BLaER1 treated with 17β-estradiol and CSF1 and Interleukin-3, amounts not matched to agents 10 nM and 100 nM (cell line): ENCODE data around the gene IQCF6.
"Not testable (repeated sequence)": the region's sequence is repeated elsewhere in the genome, so short reads cannot be mapped to it uniquely, and the experiment has no call there.

Source experiments
- H3K27ac ChIP-seq, 11 experiments: shearing (Covaris generic); formaldehyde crosslinking; 2 replicates each; pipeline ENCODE4 v1.8.1; 2022
- H3K27me3 ChIP-seq, 11 experiments: shearing (Covaris generic); formaldehyde crosslinking; 2 replicates each; pipeline ENCODE4 v1.8.1; 2022
- H3K36me3 ChIP-seq, 11 experiments: shearing (Covaris generic); formaldehyde crosslinking; 2 replicates each; pipeline ENCODE4 v1.8.1; 2022
- H3K4me1 ChIP-seq, 10 experiments: shearing (Covaris generic); formaldehyde crosslinking; 2 replicates each; pipeline ENCODE4 v1.8.1; 2022
- H3K4me2 ChIP-seq, 11 experiments: shearing (Covaris generic); formaldehyde crosslinking; 2 replicates each; pipeline ENCODE4 v1.8.1; 2022
- H3K4me3 ChIP-seq, 10 experiments: shearing (Covaris generic); formaldehyde crosslinking; 2 replicates each; pipeline ENCODE4 v1.8.1; 2022
- H3K9ac ChIP-seq, 11 experiments: shearing (Covaris generic); formaldehyde crosslinking; 2 replicates each; pipeline ENCODE4 v1.8.1; 2022
- H3K9me3 ChIP-seq, 11 experiments: shearing (Covaris generic); formaldehyde crosslinking; replicated peaks in 1 of 11; 2 replicates each; pipeline ENCODE4 v1.8.1; 2022
- H4K20me1 ChIP-seq, 11 experiments: shearing (Covaris generic); formaldehyde crosslinking; 2 replicates each; pipeline ENCODE4 v1.8.1; 2022
- Cebpa-rat ChIP-seq, 11 experiments: shearing (Covaris generic); IDR thresholded peaks; 2 replicates each; pipeline ENCODE4 v1.8.1; 2022

Gene IQCF6

DNA sequence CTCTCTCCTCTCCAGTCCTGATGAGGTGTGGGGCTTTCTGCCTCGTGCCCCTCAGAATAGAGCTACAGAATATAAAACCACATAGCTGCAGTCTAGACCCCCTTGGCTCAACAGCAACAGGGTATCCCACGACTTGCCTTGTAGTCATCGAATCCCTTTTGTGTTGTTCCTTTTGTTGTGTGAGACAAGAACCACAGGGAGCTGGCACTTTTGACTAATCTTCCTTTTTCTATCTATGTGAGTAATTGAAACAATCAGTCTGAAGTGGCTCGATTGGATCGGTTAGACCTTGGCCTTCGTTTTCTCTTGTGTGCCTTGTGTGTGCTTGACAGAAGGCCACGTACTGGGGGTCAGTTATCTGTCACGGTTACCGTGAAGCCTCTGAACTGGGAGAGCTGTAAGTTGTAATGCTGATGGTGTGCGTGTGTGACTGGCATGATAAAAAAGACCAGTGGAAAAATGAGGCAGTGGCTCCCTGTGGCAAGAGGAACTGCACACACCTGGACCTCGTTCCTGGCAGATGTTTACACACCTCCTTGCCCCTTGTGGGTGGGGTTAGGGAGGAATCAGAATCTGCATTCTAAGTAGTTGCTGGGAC is 23.2 kb upstream of the IQCF6 start:
- H3K27me3 ChIP-seq: no peaks in the 10 kb centered on the region
- H3K9ac ChIP-seq: no peak overlapping the region
- peaks cover 0 to 5% (median 0%) of the 10 kb centered on the region in 11 experiments; a peak in 3 of 22 replicates for H3K9me3 ChIP-seq
- no peak overlapping the region for H3K4me3 ChIP-seq
- H3K4me1 ChIP-seq: peaks cover 24 to 50% (median 39%) of the 10 kb centered on the region in 10 experiments
- no peak for TF ChIP-seq Cebpa-rat (IDR thresholded peaks at IDR 0.05)
- H3K27ac ChIP-seq: no peak overlapping the region
- H3K4me2 ChIP-seq: peak overlapping the region in 7 of 11 experiments; percentile 2 to 29 (median 23); a peak in 8 of 22 replicates
- no peaks in the 10 kb centered on the region for H4K20me1 ChIP-seq
- H3K36me3 ChIP-seq: no peaks in the 10 kb centered on the region

DNA sequence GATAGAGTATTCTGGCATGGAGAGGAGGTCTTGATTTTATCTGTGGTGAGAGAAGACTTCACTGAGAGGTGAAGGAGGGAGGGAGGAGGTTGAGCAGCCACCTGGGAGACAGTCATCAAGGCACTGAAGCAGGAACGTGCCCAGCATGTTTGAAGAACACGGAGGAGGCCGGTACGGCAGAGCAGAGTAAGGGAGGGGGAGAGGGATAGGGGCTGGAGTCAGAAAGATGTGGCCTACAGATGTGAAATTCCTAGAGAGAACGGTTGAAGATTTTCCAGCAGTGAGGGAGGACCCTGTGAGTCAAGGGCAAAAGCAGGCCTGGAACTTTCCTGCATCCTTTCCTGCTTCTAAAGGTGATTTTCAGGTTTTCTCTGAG is 21.7 kb upstream of the IQCF6 start:
- Histone ChIP-seq H3K27me3 (no peaks in the 10 kb centered on the region), H3K4me3 (no peak overlapping the region), H3K27ac (no peak overlapping the region), H3K9ac (no peak overlapping the region), H4K20me1 (no peaks in the 10 kb centered on the region), H3K9me3 (no peaks in the 10 kb centered on the region), H3K4me1 (peaks cover 36 to 62% (median 51%) of the 10 kb centered on the region in 10 experiments), H3K36me3 (no peaks in the 10 kb centered on the region), H3K4me2 (no peak overlapping the region)
- TF ChIP-seq Cebpa-rat (IDR thresholded peaks at IDR 0.05): no peak

DNA sequence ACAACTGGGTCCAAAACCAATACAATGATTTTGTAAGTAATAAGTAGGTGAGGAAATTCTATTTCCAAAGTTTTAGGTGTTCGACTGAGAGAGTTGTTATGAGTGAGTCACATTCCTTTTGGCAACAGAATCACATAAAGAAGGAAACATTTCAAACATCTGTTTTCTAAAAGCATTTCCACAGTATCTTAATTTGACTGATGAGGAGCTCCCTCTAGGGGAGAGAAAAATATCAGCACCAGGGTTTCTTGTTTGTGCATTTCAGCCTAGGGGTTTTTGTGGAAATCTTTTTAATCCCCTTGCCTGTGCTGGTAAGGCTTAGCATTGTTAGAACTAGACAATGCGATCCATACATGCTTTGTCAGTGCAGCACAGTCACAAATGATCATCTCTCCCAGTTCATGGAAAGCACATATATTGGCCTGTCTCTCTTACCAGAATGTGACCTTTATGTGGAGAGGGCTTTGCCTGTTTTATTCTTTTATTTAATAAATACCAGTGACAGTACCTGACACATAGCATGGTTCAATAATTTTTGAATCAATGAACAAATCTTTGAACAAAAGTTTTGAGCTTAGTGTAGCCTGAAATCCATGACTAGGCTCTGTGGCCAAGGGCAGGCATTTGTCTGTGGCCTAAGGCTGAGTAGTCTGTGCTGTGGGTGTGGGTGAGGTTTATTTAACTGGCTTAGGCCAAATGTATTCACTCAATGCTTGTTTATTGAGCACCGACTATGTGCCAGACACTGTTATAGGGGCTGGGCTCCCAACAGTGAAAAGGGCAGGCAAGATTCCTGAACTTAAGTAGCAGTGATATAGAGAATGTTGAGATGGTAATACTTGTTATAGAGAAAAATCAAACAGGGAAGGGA is 21.1 kb upstream of the IQCF6 start:
- no peak overlapping the region for H3K27ac ChIP-seq
- no peaks in the 10 kb centered on the region for H4K20me1 ChIP-seq
- H3K4me3 ChIP-seq: no peak overlapping the region
- H3K36me3 ChIP-seq: no peaks in the 10 kb centered on the region
- no peaks in the 10 kb centered on the region for H3K27me3 ChIP-seq
- H3K9me3 ChIP-seq: no peaks in the 10 kb centered on the region
- peak overlapping the region in 1 of 11 experiments; percentile 1; a peak in 1 of 22 replicates for H3K9ac ChIP-seq
- peaks cover 36 to 61% (median 50%) of the 10 kb centered on the region in 10 experiments for H3K4me1 ChIP-seq
- no peak for TF ChIP-seq Cebpa-rat (IDR thresholded peaks at IDR 0.05)
- H3K4me2 ChIP-seq: no peak overlapping the region; a peak in 1 of 22 replicates

DNA sequence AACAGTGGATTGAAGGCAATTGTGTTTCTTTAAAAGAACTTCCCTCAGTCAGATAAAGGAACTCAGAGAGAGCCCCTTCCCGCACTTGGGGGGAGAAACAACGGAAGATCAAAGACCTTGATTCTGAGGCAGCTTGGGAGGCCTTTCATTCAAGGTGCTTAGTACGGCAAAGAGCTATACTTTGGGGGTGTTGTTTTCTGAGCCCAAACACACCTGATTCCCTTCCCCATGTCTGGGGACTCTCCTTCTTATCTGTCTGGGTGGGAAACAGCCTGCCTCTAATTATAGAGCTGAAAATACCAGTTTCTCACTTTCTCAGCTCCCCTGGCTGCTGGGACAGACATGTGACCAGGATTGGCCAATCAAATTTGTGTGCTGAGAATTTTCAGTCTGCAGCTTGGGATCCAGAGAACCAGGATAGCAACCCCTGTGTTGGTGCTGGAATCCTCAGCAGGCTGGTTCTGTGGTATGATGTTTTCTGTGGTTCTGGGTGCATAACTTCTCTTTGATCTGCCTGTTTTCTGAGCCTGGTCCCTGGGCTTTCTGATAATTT is 19.4 kb upstream of the IQCF6 start:
- Histone ChIP-seq H3K36me3 (no peaks in the 10 kb centered on the region), H3K4me1 (peaks cover 35 to 50% (median 42%) of the 10 kb centered on the region in 10 experiments), H3K27ac (no peak overlapping the region), H3K27me3 (no peaks in the 10 kb centered on the region), H4K20me1 (no peaks in the 10 kb centered on the region), H3K9ac (no peak overlapping the region), H3K4me2 (peak overlapping the region; percentile 34 to 66 (median 55); a peak in 20 of 22 replicates), H3K9me3 (no peaks in the 10 kb centered on the region), H3K4me3 (no peak overlapping the region)
- no peak for TF ChIP-seq Cebpa-rat (IDR thresholded peaks at IDR 0.05)

DNA sequence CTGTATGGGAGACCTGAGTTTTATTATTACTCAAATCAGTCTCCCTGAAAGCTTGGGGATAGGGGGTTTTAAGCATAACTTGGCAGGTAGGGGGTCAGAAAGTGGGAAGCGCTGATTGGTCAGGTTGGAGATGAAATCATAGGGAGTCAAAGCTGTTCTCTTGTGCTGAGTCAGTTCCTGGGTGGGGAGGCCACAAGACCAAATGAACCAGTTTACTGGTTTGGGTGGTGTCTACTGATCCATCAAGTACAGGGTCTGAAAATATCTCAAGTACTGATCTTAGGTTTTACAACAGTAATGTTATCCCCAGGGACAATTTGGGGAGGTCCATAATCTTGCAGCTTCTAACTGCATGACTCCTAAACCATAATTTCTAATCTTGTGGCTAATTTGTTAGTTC is 17.8 kb upstream of the IQCF6 start:
- Histone ChIP-seq H3K27me3 (no peaks in the 10 kb centered on the region), H3K4me2 (peak overlapping the region; percentile 36 to 66 (median 57)), H3K27ac (no peak overlapping the region; a peak in 2 of 22 replicates), H3K9ac (no peak overlapping the region), H3K9me3 (no peaks in the 10 kb centered on the region), H3K4me1 (peaks cover 28 to 40% (median 35%) of the 10 kb centered on the region in 10 experiments), H3K4me3 (no peak overlapping the region), H3K36me3 (no peaks in the 10 kb centered on the region), H4K20me1 (no peaks in the 10 kb centered on the region)
- no peak for TF ChIP-seq Cebpa-rat (IDR thresholded peaks at IDR 0.05)

DNA sequence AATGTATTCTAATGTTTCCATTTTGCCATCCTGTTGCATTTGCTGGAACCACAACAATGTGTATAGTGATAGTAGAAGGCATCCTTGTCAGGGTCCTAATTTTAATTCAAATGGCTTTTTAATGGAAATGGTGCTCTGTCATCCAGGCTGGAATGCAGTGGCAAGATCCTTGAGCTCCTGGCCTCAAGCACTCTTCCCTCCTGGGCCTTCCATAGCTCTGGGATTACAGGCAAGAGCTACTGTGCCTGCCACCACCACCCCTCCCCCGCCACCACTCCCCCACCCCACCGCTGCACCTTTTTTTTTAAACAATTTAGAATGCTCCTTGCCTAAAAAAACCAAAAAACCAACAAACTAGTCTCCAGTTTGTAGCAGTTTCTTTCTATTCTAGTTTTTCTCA is 15.2 kb upstream of the IQCF6 start:
- Histone ChIP-seq H3K27me3 (no peaks in the 10 kb centered on the region), H3K9ac (no peak overlapping the region)

DNA sequence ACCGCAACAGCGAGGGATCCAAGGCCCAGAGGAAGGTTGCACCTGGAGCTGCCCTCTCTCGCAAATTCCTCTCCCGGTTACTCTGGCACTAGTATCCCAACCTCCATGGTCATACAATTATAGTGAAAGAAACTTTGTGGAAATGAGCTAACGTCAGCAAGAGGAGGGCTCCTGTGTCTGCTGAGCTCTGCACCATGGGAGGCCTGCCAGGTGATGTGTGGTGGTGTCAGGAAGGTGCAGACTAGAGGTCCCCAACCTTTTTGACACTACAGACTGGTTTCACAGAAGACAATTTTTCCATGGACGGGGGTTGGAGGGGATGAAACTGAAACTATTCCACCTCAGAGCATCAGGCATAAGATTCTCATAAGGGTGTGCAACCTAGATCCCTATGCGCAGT is 13.2 kb upstream of the IQCF6 start:
- no peak overlapping the region for H3K4me3 ChIP-seq
- H3K4me1 ChIP-seq: peaks cover 10 to 20% (median 16%) of the 10 kb centered on the region in 10 experiments
- no peak overlapping the region for H3K27ac ChIP-seq
- H3K9me3 ChIP-seq: peaks cover 0 to 18% (median 6%) of the 10 kb centered on the region in 11 experiments; a peak in 10 of 22 replicates
- no peak for TF ChIP-seq Cebpa-rat (IDR thresholded peaks at IDR 0.05)
- H3K9ac ChIP-seq: no peak overlapping the region
- no peaks in the 10 kb centered on the region for H3K36me3 ChIP-seq
- H4K20me1 ChIP-seq: no peaks in the 10 kb centered on the region
- H3K4me2 ChIP-seq: no peak overlapping the region
- no peaks in the 10 kb centered on the region for H3K27me3 ChIP-seq

More for the DNA sequence above, 15.2 kb upstream of the IQCF6 start:
- Histone ChIP-seq H3K4me2 (no peak overlapping the region), H3K4me3 (no peak overlapping the region), H3K4me1 (peaks cover 25 to 34% (median 28%) of the 10 kb centered on the region in 10 experiments), H3K9me3 (peaks cover 0 to 4% (median 0%) of the 10 kb centered on the region in 11 experiments; a peak in 3 of 22 replicates), H3K36me3 (no peaks in the 10 kb centered on the region), H4K20me1 (no peaks in the 10 kb centered on the region), H3K27ac (no peak overlapping the region)
- no peak for TF ChIP-seq Cebpa-rat (IDR thresholded peaks at IDR 0.05)

DNA sequence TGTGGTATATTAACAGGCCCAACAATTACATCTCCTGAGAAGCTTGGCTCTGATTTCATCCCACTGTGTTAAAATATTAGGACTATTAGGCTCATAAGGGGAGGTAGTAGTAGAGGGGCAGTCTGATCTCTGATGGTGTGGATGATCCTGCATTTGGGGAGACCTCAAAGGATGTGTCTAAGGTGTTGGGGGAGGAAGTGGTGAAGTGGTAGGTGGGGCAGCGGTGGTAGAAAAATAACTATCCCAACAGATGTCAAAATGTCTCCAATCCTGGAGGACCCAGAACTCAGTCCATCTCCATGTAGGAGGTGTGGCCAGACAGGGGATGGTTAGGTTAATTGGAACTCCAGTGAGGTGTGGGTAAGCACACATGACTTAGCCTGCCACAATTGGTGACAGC is 10.4 kb upstream of the IQCF6 start:
- no peak overlapping the region for H3K9ac ChIP-seq
- TF ChIP-seq Cebpa-rat (IDR thresholded peaks at IDR 0.05): no peak
- no peak overlapping the region for H3K4me2 ChIP-seq
- H3K27ac ChIP-seq: no peak overlapping the region
- H3K36me3 ChIP-seq: no peaks in the 10 kb centered on the region
- no peaks in the 10 kb centered on the region for H3K27me3 ChIP-seq
- no peak overlapping the region for H3K4me3 ChIP-seq
- no peaks in the 10 kb centered on the region for H4K20me1 ChIP-seq
- H3K4me1 ChIP-seq: peaks cover 0 to 16% (median 5%) of the 10 kb centered on the region in 10 experiments; a peak in 5 of 20 replicates
- H3K9me3 ChIP-seq: peaks cover 0 to 18% (median 6%) of the 10 kb centered on the region in 11 experiments; a peak in 12 of 22 replicates

DNA sequence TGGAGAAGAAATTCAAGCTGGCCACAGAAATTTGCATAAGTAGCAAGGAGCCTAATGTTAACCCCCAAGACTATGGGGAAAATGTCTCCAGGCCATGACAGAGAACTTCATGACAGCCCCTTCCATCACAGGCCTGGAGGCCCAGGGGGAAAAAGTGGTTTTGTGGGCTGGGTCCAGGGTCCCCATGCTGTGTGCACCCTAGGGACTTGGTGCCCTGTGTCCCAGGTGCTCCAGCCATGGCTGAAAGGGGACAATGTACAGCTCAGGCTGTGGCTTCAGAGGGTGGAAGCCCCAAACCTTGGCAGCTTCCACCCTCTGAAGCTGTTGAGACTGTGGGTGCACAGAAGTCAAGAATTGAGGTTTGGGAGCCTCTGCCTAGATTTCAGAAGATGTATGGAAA is 8.5 kb upstream of the IQCF6 start:
- not testable (repeated sequence) for H3K4me3 ChIP-seq, H3K36me3 ChIP-seq, H4K20me1 ChIP-seq, H3K27me3 ChIP-seq, H3K27ac ChIP-seq, H3K9ac ChIP-seq
- Histone ChIP-seq H3K4me1 (peaks cover 0 to 16% (median 5%) of the 10 kb centered on the region in 10 experiments; a peak in 5 of 20 replicates), H3K9me3 (peaks cover 0 to 18% (median 6%) of the 10 kb centered on the region in 11 experiments; a peak in 12 of 22 replicates), H3K4me2 (peak overlapping the region in 5 of 11 experiments; percentile 19 to 56 (median 29); a peak in 9 of 22 replicates)
